Peyer's patch (tissue), 4 donors: ENCODE measurements around the gene RBM4. TPM values are rescaled to one million over a fixed set of nuclear protein-coding genes. Genes with fewer than 3 reads are reported as not detected.

ENCODE experiments used
- DNase-seq, 3 donors: peaks; one replicate each; pipeline ENCODE4 v3.0.0-alpha.2; 2017 to 2019
- H3K27ac ChIP-seq, 4 donors: fragments of 200-600 bp; sonication (generic); one replicate each; pipeline ENCODE4 v1.5.1; 2016 to 2019
- H3K27me3 ChIP-seq, 2 donors: fragments of 200-600 bp; sonication (generic); one replicate each; pipeline ENCODE4 v1.5.1; 2019
- H3K36me3 ChIP-seq, 3 donors: fragments of 200-600 bp; sonication (generic); one replicate each; pipeline ENCODE4 v1.5.1; 2016 to 2019
- H3K4me1 ChIP-seq, 4 donors: fragments of 200-600 bp; sonication (generic); one replicate each; pipeline ENCODE4 v1.5.1; 2016 to 2019
- H3K4me3 ChIP-seq, 4 donors: fragments of 200-600 bp; sonication (generic); 1 replicate in 3 of 4; 2 replicates in 1 of 4; pipeline ENCODE4 v1.5.1; 2016 to 2019; ENCODE audit warnings: mild to moderate bottlenecking in 1 of 4
- H3K9me3 ChIP-seq, 4 donors: fragments of 200-600 bp; sonication (generic); one replicate each; pipeline ENCODE4 v1.5.1; 2016 to 2019; ENCODE audit warnings: mild to moderate bottlenecking in 1 of 4
- POLR2A ChIP-seq, 2 donors: fragments of 450-650 bp; IDR thresholded peaks; one replicate each; pipeline ENCODE4 v1.5.1; 2017; ENCODE audit warnings: antibody characterized with exemption in 2 of 2, mild to moderate bottlenecking in 2 of 2, moderate library complexity in 2 of 2
- total RNA-seq, 4 donors: library from RNA; depleted of rRNA; stranded (reverse); fragments of >200 nt; gene quantifications; one replicate each; pipeline ENCODE4 v1.1.0, GENCODE V29; 2016
- TF ChIP-seq, protein P1 (sequence below), 6 experiments: fragments of 450-650 bp in 4 of 6; fragments of 200-600 bp in 2 of 6; sonication (generic) in 1 of 6; IDR thresholded peaks; one replicate each; pipeline ENCODE4 v1.5.1; 2017 to 2019; ENCODE audit warnings: antibody characterized with exemption in 6 of 6, mild to moderate bottlenecking in 3 of 6, moderate library complexity in 1 of 6

The RBM4 gene
- total RNA-seq, 4 donors from 2014 or later, result 64.6 to 90.8 (median 75.3) TPM

DNA sequence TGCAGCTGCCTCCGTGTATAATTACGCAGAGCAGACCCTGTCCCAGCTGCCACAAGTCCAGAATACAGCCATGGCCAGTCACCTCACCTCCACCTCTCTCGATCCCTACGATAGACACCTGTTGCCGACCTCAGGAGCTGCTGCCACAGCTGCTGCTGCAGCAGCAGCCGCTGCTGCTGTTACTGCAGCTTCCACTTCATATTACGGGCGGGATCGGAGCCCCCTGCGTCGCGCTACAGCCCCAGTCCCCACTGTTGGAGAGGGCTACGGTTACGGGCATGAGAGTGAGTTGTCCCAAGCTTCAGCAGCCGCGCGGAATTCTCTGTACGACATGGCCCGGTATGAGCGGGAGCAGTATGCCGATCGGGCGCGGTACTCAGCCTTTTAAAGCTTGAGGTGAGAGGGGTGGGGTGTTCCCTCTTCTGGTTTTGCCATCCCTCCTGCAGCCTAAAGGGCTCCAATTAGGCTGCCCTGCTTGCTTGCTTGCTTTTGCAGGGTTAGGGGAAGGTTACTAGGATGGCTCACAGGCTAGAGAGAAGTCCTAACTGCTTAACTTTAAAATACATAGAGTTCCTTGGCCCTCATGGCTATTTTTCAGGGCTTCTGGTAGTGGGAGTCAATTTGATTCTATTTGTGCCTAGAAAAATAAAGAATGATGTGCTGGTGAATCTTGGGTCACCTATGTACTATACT, 5.4 kb downstream of the RBM4 start:
- H3K9me3 ChIP-seq, result no peaks in the 10 kb centered on the region
- TF ChIP-seq POLR2A (IDR thresholded peaks at IDR 0.05), result no peak
- TF ChIP-seq, protein P1, sequence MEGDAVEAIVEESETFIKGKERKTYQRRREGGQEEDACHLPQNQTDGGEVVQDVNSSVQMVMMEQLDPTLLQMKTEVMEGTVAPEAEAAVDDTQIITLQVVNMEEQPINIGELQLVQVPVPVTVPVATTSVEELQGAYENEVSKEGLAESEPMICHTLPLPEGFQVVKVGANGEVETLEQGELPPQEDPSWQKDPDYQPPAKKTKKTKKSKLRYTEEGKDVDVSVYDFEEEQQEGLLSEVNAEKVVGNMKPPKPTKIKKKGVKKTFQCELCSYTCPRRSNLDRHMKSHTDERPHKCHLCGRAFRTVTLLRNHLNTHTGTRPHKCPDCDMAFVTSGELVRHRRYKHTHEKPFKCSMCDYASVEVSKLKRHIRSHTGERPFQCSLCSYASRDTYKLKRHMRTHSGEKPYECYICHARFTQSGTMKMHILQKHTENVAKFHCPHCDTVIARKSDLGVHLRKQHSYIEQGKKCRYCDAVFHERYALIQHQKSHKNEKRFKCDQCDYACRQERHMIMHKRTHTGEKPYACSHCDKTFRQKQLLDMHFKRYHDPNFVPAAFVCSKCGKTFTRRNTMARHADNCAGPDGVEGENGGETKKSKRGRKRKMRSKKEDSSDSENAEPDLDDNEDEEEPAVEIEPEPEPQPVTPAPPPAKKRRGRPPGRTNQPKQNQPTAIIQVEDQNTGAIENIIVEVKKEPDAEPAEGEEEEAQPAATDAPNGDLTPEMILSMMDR (IDR thresholded peaks at IDR 0.05), result no peak
- H3K4me1 ChIP-seq, result peaks cover 0 to 63% (median 23%) of the 10 kb centered on the region in 4 donors
- H3K27ac ChIP-seq, result no peak overlapping the region
- peaks cover 0 to 79% (median 0%) of the 10 kb centered on the region in 3 donors for H3K36me3 ChIP-seq
- no peaks in the 10 kb centered on the region for H3K27me3 ChIP-seq
- no peak overlapping the region for H3K4me3 ChIP-seq
- no peak for DNase-seq

DNA sequence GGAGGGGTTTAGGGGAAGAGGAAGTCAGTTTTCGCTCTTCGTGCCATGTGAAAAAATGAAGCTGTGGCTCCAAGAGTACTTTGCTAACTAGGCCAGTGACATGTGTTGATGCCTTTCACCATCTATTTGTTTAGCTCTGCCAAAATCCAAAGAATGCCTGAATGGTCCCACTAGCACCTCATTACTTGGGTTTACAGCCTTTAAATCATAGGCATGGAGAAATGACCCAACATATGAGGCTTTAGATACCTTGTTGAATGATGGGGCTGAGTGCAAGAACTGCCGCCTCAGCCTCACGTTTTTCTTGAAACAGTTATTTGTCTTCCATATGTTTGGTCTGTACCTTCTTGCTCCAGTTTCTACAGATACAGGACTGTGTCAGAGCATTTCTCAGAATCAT, 8.3 kb downstream of the RBM4 start:
- H3K27ac ChIP-seq, result no peak overlapping the region
- peaks cover 0 to 41% (median 8%) of the 10 kb centered on the region in 4 donors for H3K4me1 ChIP-seq

GRCh38 chr11:66649903-66650302, 11.4 kb downstream of the RBM4 start:
- no peak overlapping the region for H3K27ac ChIP-seq
- peaks cover 0 to 10% (median 4%) of the 10 kb centered on the region in 4 donors for H3K4me1 ChIP-seq
- H3K4me3 ChIP-seq, result no peak overlapping the region
- TF ChIP-seq, protein P1 (IDR thresholded peaks at IDR 0.05), result no peak
- no peak for TF ChIP-seq POLR2A (IDR thresholded peaks at IDR 0.05)
- no peaks in the 10 kb centered on the region for H3K27me3 ChIP-seq
- DNase-seq, result no peak
- no peaks in the 10 kb centered on the region for H3K9me3 ChIP-seq
- H3K36me3 ChIP-seq, result peaks cover 0 to 71% (median 0%) of the 10 kb centered on the region in 3 donors

More for the DNA sequence above, 8.3 kb downstream of the RBM4 start:
- H3K36me3 ChIP-seq, result peaks cover 0 to 83% (median 0%) of the 10 kb centered on the region in 3 donors
- no peak overlapping the region for H3K4me3 ChIP-seq
- H3K27me3 ChIP-seq, result no peaks in the 10 kb centered on the region
- TF ChIP-seq, protein P1 (IDR thresholded peaks at IDR 0.05), result no peak
- no peak for TF ChIP-seq POLR2A (IDR thresholded peaks at IDR 0.05)
- no peak for DNase-seq
- no peaks in the 10 kb centered on the region for H3K9me3 ChIP-seq

- no peak for DNase-seq
- H3K36me3 ChIP-seq, result peaks cover 0 to 62% (median 0%) of the 10 kb centered on the region in 3 donors
These were observed 12.5 kb downstream of the RBM4 start for GRCh38 chr11:66651016-66651415.

GRCh38 chr11:66652651-66653050, 14.1 kb downstream of the RBM4 start:
- H3K27ac ChIP-seq, result no peak overlapping the region
- no peaks in the 10 kb centered on the region for H3K9me3 ChIP-seq
- H3K4me1 ChIP-seq, result no peaks in the 10 kb centered on the region
- H3K4me3 ChIP-seq, result no peak overlapping the region
- peaks cover 0 to 52% (median 0%) of the 10 kb centered on the region in 3 donors for H3K36me3 ChIP-seq
- TF ChIP-seq, protein P1 (IDR thresholded peaks at IDR 0.05), result no peak
- TF ChIP-seq POLR2A (IDR thresholded peaks at IDR 0.05), result no peak
- DNase-seq, result no peak
- no peaks in the 10 kb centered on the region for H3K27me3 ChIP-seq

More at GRCh38 chr11:66651016-66651415, 12.5 kb downstream of the RBM4 start:
- Histone ChIP-seq H3K27me3 (no peaks in the 10 kb centered on the region), H3K4me3 (no peak overlapping the region), H3K9me3 (no peaks in the 10 kb centered on the region), H3K4me1 (no peaks in the 10 kb centered on the region), H3K27ac (no peak overlapping the region)
- TF ChIP-seq, protein P1 (IDR thresholded peaks at IDR 0.05), result no peak
- TF ChIP-seq POLR2A (IDR thresholded peaks at IDR 0.05), result no peak
